Mesodermal cell (in vitro differentiated cells): ENCODE data around the gene PHACTR1.

ENCODE experiments used
- H3K27ac ChIP-seq: 2 replicates; pipeline ENCODE4 v1.7.0; 2013; ENCODE audit warnings: mild to moderate bottlenecking, low read depth, low read length, moderate library complexity; ENCODE audit not compliant: severe bottlenecking
- H3K36me3 ChIP-seq: 2 replicates; pipeline ENCODE4 v1.7.1; 2013; ENCODE audit warnings: mild to moderate bottlenecking, low read length, moderate library complexity; ENCODE audit not compliant: control insufficient read depth, insufficient read depth
- H3K4me1 ChIP-seq: one replicate; pipeline ENCODE4 v1.7.1; 2013; ENCODE audit warnings: mild to moderate bottlenecking, low read length; ENCODE audit not compliant: insufficient read depth, control insufficient read depth, poor library complexity, severe bottlenecking
- H3K4me3 ChIP-seq: 2 replicates; pipeline ENCODE4 v1.7.0; 2013; ENCODE audit warnings: low read length, control low read depth, mild to moderate bottlenecking; ENCODE audit not compliant: insufficient read depth, poor library complexity, severe bottlenecking; ENCODE audit errors: extremely low read depth
- H3K9me3 ChIP-seq: 2 replicates; pipeline ENCODE4 v1.7.1; 2013; ENCODE audit warnings: mild to moderate bottlenecking, low read length, moderate library complexity; ENCODE audit not compliant: control insufficient read depth
- WGBS, 2 experiments: methylation state at CpG; one replicate each; pipeline ENCODE4 v1.1.5; 2013; ENCODE audit warnings: missing lambda C conversion rate in 2 of 2; ENCODE audit not compliant: insufficient coverage in 2 of 2; 5-methylcytosine and 5-hydroxymethylcytosine counted together

Gene PHACTR1

GRCh38 chr6:13290335-13290734, 573.8 kb downstream of the PHACTR1 start:
- H3K27ac ChIP-seq: no peak overlapping the region
- peaks cover 92% of the 10 kb centered on the region for H3K36me3 ChIP-seq
- no CpG with 5 or more reads among the region's 2 CpGs for WGBS, 2 experiments

GRCh38 chr6:13292774-13293173, 576.2 kb downstream of the PHACTR1 start:
- Histone ChIP-seq H3K9me3 (peaks cover 10% of the 10 kb centered on the region), H3K27ac (no peak overlapping the region), H3K36me3 (peaks cover 93% of the 10 kb centered on the region), H3K4me3 (no peak overlapping the region), H3K4me1 (no peaks in the 10 kb centered on the region)
- WGBS, 2 experiments: 97 to 98% methylated on average over 7 of the region's 9 CpGs

More at GRCh38 chr6:13290335-13290734, 573.8 kb downstream of the PHACTR1 start:
- Histone ChIP-seq H3K4me1 (no peaks in the 10 kb centered on the region), H3K9me3 (peaks cover 18% of the 10 kb centered on the region), H3K4me3 (no peak overlapping the region)

GRCh38 chr6:13294499-13295069, 578.0 kb downstream of the PHACTR1 start:
- H3K27ac ChIP-seq: no peak overlapping the region
- peaks cover 90% of the 10 kb centered on the region for H3K36me3 ChIP-seq
- H3K4me1 ChIP-seq: peaks cover 2% of the 10 kb centered on the region
- no peak overlapping the region for H3K4me3 ChIP-seq
- no peaks in the 10 kb centered on the region for H3K9me3 ChIP-seq
- 90 to 93% methylated on average over 10 to 11 of the region's 13 CpGs for WGBS, 2 experiments

GRCh38 chr6:13295576-13295975, 579.0 kb downstream of the PHACTR1 start:
- Histone ChIP-seq H3K4me1 (peaks cover 6% of the 10 kb centered on the region), H3K27ac (no peak overlapping the region), H3K9me3 (no peaks in the 10 kb centered on the region), H3K36me3 (peaks cover 90% of the 10 kb centered on the region), H3K4me3 (no peak overlapping the region)
- WGBS, 2 experiments: 92 to 96% methylated on average over 11 of the region's 11 CpGs

GRCh38 chr6:13296536-13296997, 580.0 kb downstream of the PHACTR1 start:
- H3K4me1 ChIP-seq: peaks cover 6% of the 10 kb centered on the region
- no peaks in the 10 kb centered on the region for H3K9me3 ChIP-seq
- peaks cover 91% of the 10 kb centered on the region for H3K36me3 ChIP-seq
- H3K4me3 ChIP-seq: no peak overlapping the region
- 94 to 95% methylated on average over 8 to 9 of the region's 9 CpGs for WGBS, 2 experiments
- no peak overlapping the region for H3K27ac ChIP-seq

- Histone ChIP-seq H3K36me3 (peaks cover 91% of the 10 kb centered on the region), H3K27ac (no peak overlapping the region), H3K4me1 (peaks cover 10% of the 10 kb centered on the region), H3K9me3 (no peaks in the 10 kb centered on the region), H3K4me3 (no peak overlapping the region)
- 93 to 97% methylated on average over 4 to 5 of the region's 5 CpGs for WGBS, 2 experiments
Measured at GRCh38 chr6:13297391-13297790, 580.8 kb downstream of the PHACTR1 start.

GRCh38 chr6:13298446-13298845, 581.9 kb downstream of the PHACTR1 start:
- Histone ChIP-seq H3K4me3 (no peak overlapping the region), H3K27ac (no peak overlapping the region), H3K36me3 (peaks cover 84% of the 10 kb centered on the region), H3K4me1 (peaks cover 20% of the 10 kb centered on the region), H3K9me3 (no peaks in the 10 kb centered on the region)
- WGBS, 2 experiments: 100% methylated on average over 1 to 2 of the region's 3 CpGs

- peaks cover 28% of the 10 kb centered on the region for H3K4me1 ChIP-seq
- H3K9me3 ChIP-seq: no peaks in the 10 kb centered on the region
- no peak overlapping the region for H3K27ac ChIP-seq
- no peak overlapping the region for H3K4me3 ChIP-seq
- H3K36me3 ChIP-seq: peaks cover 84% of the 10 kb centered on the region
- 96% methylated on average over 9 to 11 of the region's 11 CpGs for WGBS, 2 experiments
Measured at GRCh38 chr6:13299403-13299821, 582.8 kb downstream of the PHACTR1 start.

GRCh38 chr6:13299918-13300317, 583.4 kb downstream of the PHACTR1 start:
- H3K36me3 ChIP-seq: peaks cover 84% of the 10 kb centered on the region
- H3K9me3 ChIP-seq: no peaks in the 10 kb centered on the region
- peaks cover 28% of the 10 kb centered on the region for H3K4me1 ChIP-seq
- 98 to 100% methylated on average over 2 to 5 of the region's 6 CpGs for WGBS, 2 experiments
- H3K4me3 ChIP-seq: no peak overlapping the region
- no peak overlapping the region for H3K27ac ChIP-seq

GRCh38 chr6:13300643-13301590, 584.4 kb downstream of the PHACTR1 start:
- no peak overlapping the region for H3K4me3 ChIP-seq
- peaks cover 84% of the 10 kb centered on the region for H3K36me3 ChIP-seq
- WGBS, 2 experiments: 68 to 88% methylated on average over 6 of the region's 9 CpGs
- H3K27ac ChIP-seq: no peak overlapping the region
- H3K4me1 ChIP-seq: peaks cover 28% of the 10 kb centered on the region
- H3K9me3 ChIP-seq: no peaks in the 10 kb centered on the region
